ENCODE results near the gene UBR4.
A peak's percentile ranks its signal among the peaks of the same experiment; 100 is the strongest.

Gene UBR4

GRCh38 chr1:19089524-19089923 lies 120.5 kb downstream of the UBR4 start:
- H3K27ac ChIP-seq, result no peak overlapping the region
- H3K27me3 ChIP-seq, result no peaks in the 10 kb centered on the region
- no peak overlapping the region for H3K4me3 ChIP-seq (ENCODE audit: low read depth in 1 of 2, low read length in 1 of 2)
- H3K9me3 ChIP-seq, result no peaks in the 10 kb centered on the region
- TF ChIP-seq, protein P1, sequence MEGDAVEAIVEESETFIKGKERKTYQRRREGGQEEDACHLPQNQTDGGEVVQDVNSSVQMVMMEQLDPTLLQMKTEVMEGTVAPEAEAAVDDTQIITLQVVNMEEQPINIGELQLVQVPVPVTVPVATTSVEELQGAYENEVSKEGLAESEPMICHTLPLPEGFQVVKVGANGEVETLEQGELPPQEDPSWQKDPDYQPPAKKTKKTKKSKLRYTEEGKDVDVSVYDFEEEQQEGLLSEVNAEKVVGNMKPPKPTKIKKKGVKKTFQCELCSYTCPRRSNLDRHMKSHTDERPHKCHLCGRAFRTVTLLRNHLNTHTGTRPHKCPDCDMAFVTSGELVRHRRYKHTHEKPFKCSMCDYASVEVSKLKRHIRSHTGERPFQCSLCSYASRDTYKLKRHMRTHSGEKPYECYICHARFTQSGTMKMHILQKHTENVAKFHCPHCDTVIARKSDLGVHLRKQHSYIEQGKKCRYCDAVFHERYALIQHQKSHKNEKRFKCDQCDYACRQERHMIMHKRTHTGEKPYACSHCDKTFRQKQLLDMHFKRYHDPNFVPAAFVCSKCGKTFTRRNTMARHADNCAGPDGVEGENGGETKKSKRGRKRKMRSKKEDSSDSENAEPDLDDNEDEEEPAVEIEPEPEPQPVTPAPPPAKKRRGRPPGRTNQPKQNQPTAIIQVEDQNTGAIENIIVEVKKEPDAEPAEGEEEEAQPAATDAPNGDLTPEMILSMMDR (IDR thresholded peaks at IDR 0.05), result no peak
- H3K36me3 ChIP-seq, result peaks cover 92% of the 10 kb centered on the region
- H3K4me1 ChIP-seq (ENCODE audit: control insufficient read depth in 1 of 2, insufficient read depth in 1 of 2, low read depth in 1 of 2, low read length in 1 of 2), result peaks cover 32% of the 10 kb centered on the region in 2 experiments

DNA sequence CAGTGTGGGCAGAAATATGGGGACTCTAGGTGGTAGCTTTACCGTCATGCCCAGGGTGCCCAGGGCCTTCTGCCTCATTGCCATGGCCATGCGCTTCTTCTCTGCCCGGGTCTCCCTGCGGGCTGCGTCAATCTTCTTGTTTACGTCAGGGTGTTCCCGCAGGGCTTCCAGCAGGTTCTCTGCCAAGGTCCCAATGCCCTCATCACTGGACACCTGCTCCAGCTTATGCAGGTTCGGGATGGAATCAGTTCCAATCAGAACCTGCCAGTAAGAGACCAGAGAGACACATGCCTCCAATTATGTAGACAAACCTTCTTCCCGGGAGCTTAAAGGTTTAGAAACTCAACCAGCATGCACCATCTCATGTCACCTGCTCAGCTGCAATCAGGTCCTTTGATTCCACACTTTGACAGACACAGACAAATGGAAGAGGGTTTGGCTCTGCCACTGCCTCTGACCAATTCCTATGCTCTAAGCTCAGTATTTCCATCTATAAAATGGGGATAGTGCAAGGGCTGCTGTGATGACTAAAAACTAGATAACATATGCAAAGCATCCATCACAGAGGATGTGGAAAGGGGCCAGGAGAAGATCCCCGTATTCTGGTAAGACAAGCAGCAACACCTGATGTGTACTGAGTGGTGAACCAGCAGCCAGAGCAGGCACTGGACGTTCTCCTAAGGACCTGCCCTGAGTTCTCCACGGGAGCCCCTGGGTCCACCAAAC lies 121.2 kb downstream of the UBR4 start:
- TF ChIP-seq, protein P1 (IDR thresholded peaks at IDR 0.05), result no peak
- Histone ChIP-seq H3K27me3 (no peaks in the 10 kb centered on the region), H3K4me3 (ENCODE audit: low read depth in 1 of 2, low read length in 1 of 2) (no peak overlapping the region), H3K9me3 (no peaks in the 10 kb centered on the region), H3K4me1 (ENCODE audit: control insufficient read depth in 1 of 2, insufficient read depth in 1 of 2, low read depth in 1 of 2, low read length in 1 of 2) (peaks cover 35% of the 10 kb centered on the region in 2 experiments), H3K36me3 (peaks cover 92% of the 10 kb centered on the region), H3K27ac (peak overlapping the region; percentile 88)

GRCh38 chr1:19087737-19088594 lies 122.1 kb downstream of the UBR4 start:
- Histone ChIP-seq H3K36me3 (peaks cover 88% of the 10 kb centered on the region), H3K4me3 (ENCODE audit: low read depth in 1 of 2, low read length in 1 of 2) (no peak overlapping the region), H3K9me3 (no peaks in the 10 kb centered on the region), H3K27me3 (no peaks in the 10 kb centered on the region), H3K4me1 (ENCODE audit: control insufficient read depth in 1 of 2, insufficient read depth in 1 of 2, low read depth in 1 of 2, low read length in 1 of 2) (peaks cover 44% of the 10 kb centered on the region in 2 experiments), H3K27ac (peak overlapping the region; percentile 88)
- TF ChIP-seq, protein P1 (IDR thresholded peaks at IDR 0.05), result no peak

DNA sequence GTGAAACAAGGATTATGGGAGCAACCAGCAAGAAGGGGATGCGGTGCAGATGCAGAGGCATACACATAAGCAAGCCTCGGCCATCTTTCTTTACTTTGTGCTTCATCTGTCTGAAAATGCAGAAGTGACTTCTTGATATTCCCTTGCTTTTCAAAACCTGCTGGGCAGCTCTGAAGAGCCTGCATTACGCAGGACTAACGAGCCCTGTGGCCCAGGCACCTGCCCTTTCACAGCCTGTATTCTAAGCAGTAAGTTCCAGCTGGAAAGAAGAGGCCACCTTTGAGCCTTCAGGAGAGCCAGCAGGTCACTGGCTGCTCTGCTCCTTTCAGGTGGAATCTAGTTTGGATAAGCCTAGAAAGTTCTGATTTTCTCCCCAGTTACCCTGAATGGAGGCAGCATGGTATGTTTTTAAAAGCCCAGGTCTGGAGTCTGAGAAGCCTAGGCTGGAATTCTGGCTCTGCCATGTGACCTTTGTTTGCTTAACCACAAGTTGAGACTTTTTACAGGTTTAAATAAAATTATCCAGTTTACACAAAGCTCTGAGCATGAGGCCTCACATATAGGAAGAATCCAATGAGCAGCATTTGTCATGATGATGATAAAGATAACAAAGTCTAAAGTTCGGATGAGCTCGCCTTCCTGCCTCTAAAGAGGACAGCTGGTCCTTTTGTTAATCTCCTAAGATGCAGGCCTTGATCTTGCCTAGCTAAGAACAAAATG lies 122.9 kb downstream of the UBR4 start:
- H3K9me3 ChIP-seq, result no peaks in the 10 kb centered on the region

More for the DNA sequence above, 122.9 kb downstream of the UBR4 start:
- TF ChIP-seq, protein P1 (IDR thresholded peaks at IDR 0.05), result no peak
- no peaks in the 10 kb centered on the region for H3K27me3 ChIP-seq
- peaks cover 80% of the 10 kb centered on the region for H3K36me3 ChIP-seq
- peak overlapping the region; percentile 88 for H3K27ac ChIP-seq
- H3K4me3 ChIP-seq (ENCODE audit: low read depth in 1 of 2, low read length in 1 of 2), result peak overlapping the region in 1 of 2 experiments; percentile 17
- H3K4me1 ChIP-seq (ENCODE audit: control insufficient read depth in 1 of 2, insufficient read depth in 1 of 2, low read depth in 1 of 2, low read length in 1 of 2), result peaks cover 52% of the 10 kb centered on the region in 2 experiments

All from neutrophil (primary cell).